K562 (cell line): ENCODE data around the gene RTL1.

Experiments
- BRD4 ChIP-seq: fragments of 200-600 bp; sonication (generic); IDR thresholded peaks from 2 replicates; pipeline ENCODE4 v1.6.1; 2017; ENCODE audit warnings: inconsistent platforms
- ELF2 ChIP-seq: fragments of 250-450 bp; sonication (Bioruptor Pico); IDR thresholded peaks from 2 replicates; pipeline ENCODE4 v1.5.0; 2021; ENCODE audit warnings: mild to moderate bottlenecking
- HMG20B ChIP-seq: fragments of 250-450 bp; sonication (Bioruptor Pico); IDR thresholded peaks from 2 replicates; pipeline ENCODE4 v1.5.0; 2021; ENCODE audit warnings: mild to moderate bottlenecking
- KAT7 ChIP-seq: sonication (generic); formaldehyde crosslinking; IDR thresholded peaks from 2 replicates; pipeline ENCODE4 v1.8.0; 2022; ENCODE audit warnings: missing genetic modification reagents, mild to moderate bottlenecking, borderline replicate concordance
- POLR2AphosphoS5 ChIP-seq: IDR thresholded peaks from 2 replicates; pipeline ENCODE4 v1.6.1; 2011; ENCODE audit warnings: mild to moderate bottlenecking, low read depth, low read length, moderate library complexity; ENCODE audit not compliant: control insufficient read depth, insufficient read depth
- ZFX ChIP-seq: sonication (generic); formaldehyde crosslinking; IDR thresholded peaks from 2 replicates; pipeline ENCODE4 v1.8.0; 2022; ENCODE audit warnings: mild to moderate bottlenecking, missing genetic modification reagents, moderate library complexity
- ZNF239 ChIP-seq: fragments of 250-450 bp; sonication (Bioruptor Pico); IDR thresholded peaks from 2 replicates; pipeline ENCODE4 v1.4.0; 2020; ENCODE audit warnings: mild to moderate bottlenecking
- TF ChIP-seq, protein P1 (sequence below), 2 experiments: fragments of 450-650 bp; conservative IDR thresholded peaks; 2 replicates each; pipeline ENCODE4 v1.6.1; 2017; ENCODE audit warnings: mild to moderate bottlenecking in 2 of 2, moderate library complexity in 2 of 2
- TF ChIP-seq, protein P2 (sequence below), 3 experiments: IDR thresholded peaks in 2 of 3; conservative IDR thresholded peaks in 1 of 3; 2 replicates each; pipeline ENCODE4 v1.5.1; 2011 to 2012; ENCODE audit warnings: low read length in 3 of 3, mild to moderate bottlenecking in 3 of 3, control low read depth in 2 of 3, improper control_type of control experiment in 1 of 3, inconsistent platforms in 1 of 3, low read depth in 1 of 3, mixed read lengths in 1 of 3, moderate library complexity in 1 of 3; ENCODE audit not compliant: insufficient read depth in 2 of 3
- TF ChIP-seq, protein P3 (sequence below): sonication (generic); formaldehyde crosslinking; IDR thresholded peaks from 2 replicates; pipeline ENCODE4 v1.8.1; 2023; ENCODE audit warnings: mild to moderate bottlenecking, missing genetic modification reagents
- TF ChIP-seq, protein P4 (sequence below): IDR thresholded peaks from 2 replicates; pipeline ENCODE4 v1.6.1; 2016; ENCODE audit warnings: missing genetic modification characterization, missing compliant biosample characterization
- TF ChIP-seq, protein P5 (sequence below), 2 experiments: fragments of 450-650 bp; formaldehyde crosslinking in 1 of 2; IDR thresholded peaks; 2 replicates each; pipeline versions ENCODE4 v1.4.0 to v1.6.1; 2014 to 2020; ENCODE audit warnings: mild to moderate bottlenecking in 2 of 2, borderline replicate concordance in 1 of 2, low read depth in 1 of 2
- TF ChIP-seq, protein P6 (sequence below): sonication (generic); formaldehyde crosslinking; IDR thresholded peaks from 2 replicates; pipeline ENCODE4 v1.8.0; 2022; ENCODE audit warnings: missing genetic modification reagents, mild to moderate bottlenecking, borderline replicate concordance

DNA sequence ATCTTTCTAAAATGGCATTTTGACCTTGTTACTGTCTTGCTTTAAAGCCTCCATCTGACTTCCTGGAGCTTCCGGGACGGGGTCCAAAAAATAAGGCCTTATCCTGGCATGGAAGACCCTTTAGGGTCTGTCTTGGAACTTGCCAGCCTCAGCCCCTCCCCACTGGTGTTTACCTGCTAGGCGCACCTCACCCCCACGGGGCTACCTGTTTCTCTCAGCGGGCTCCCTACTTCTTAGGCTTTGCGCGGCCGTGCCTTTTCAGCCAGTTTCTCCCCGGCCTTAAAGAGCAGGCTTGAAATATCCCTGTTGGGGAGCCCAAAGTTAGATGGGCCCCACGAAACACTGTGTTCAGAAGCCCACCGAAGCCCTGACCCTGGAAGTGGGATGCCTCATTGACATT lies 5.1 kb downstream of the RTL1 start:
- TF ChIP-seq, protein P1, sequence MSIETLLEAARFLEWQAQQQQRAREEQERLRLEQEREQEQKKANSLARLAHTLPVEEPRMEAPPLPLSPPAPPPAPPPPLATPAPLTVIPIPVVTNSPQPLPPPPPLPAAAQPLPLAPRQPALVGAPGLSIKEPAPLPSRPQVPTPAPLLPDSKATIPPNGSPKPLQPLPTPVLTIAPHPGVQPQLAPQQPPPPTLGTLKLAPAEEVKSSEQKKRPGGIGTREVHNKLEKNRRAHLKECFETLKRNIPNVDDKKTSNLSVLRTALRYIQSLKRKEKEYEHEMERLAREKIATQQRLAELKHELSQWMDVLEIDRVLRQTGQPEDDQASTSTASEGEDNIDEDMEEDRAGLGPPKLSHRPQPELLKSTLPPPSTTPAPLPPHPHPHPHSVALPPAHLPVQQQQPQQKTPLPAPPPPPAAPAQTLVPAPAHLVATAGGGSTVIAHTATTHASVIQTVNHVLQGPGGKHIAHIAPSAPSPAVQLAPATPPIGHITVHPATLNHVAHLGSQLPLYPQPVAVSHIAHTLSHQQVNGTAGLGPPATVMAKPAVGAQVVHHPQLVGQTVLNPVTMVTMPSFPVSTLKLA (conservative IDR thresholded peaks at IDR 0.05): no peak
- TF ChIP-seq, protein P2, sequence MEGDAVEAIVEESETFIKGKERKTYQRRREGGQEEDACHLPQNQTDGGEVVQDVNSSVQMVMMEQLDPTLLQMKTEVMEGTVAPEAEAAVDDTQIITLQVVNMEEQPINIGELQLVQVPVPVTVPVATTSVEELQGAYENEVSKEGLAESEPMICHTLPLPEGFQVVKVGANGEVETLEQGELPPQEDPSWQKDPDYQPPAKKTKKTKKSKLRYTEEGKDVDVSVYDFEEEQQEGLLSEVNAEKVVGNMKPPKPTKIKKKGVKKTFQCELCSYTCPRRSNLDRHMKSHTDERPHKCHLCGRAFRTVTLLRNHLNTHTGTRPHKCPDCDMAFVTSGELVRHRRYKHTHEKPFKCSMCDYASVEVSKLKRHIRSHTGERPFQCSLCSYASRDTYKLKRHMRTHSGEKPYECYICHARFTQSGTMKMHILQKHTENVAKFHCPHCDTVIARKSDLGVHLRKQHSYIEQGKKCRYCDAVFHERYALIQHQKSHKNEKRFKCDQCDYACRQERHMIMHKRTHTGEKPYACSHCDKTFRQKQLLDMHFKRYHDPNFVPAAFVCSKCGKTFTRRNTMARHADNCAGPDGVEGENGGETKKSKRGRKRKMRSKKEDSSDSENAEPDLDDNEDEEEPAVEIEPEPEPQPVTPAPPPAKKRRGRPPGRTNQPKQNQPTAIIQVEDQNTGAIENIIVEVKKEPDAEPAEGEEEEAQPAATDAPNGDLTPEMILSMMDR (IDR thresholded peaks at IDR 0.05 in 2 of 3, conservative IDR thresholded peaks at IDR 0.05 in 1 of 3; ENCODE audit: insufficient read depth in 2 of 3, low read depth in 1 of 3, low read length in 3 of 3): no peak
- TF ChIP-seq, protein P3, sequence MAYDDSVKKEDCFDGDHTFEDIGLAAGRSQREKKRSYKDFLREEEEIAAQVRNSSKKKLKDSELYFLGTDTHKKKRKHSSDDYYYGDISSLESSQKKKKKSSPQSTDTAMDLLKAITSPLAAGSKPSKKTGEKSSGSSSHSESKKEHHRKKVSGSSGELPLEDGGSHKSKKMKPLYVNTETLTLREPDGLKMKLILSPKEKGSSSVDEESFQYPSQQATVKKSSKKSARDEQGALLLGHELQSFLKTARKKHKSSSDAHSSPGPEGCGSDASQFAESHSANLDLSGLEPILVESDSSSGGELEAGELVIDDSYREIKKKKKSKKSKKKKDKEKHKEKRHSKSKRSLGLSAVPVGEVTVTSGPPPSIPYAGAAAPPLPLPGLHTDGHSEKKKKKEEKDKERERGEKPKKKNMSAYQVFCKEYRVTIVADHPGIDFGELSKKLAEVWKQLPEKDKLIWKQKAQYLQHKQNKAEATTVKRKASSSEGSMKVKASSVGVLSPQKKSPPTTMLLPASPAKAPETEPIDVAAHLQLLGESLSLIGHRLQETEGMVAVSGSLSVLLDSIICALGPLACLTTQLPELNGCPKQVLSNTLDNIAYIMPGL (CRISPR knock-in tag): no peak
- TF ChIP-seq, protein P4, sequence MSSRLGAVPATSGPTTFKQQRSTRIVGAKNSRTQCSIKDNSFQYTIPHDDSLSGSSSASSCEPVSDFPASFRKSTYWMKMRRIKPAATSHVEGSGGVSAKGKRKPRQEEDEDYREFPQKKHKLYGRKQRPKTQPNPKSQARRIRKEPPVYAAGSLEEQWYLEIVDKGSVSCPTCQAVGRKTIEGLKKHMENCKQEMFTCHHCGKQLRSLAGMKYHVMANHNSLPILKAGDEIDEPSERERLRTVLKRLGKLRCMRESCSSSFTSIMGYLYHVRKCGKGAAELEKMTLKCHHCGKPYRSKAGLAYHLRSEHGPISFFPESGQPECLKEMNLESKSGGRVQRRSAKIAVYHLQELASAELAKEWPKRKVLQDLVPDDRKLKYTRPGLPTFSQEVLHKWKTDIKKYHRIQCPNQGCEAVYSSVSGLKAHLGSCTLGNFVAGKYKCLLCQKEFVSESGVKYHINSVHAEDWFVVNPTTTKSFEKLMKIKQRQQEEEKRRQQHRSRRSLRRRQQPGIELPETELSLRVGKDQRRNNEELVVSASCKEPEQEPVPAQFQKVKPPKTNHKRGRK (tag): no peak
- TF ChIP-seq ZFX (CRISPR knock-in tag): no peak
- TF ChIP-seq KAT7: no peak
- no peak for TF ChIP-seq ZNF239 (CRISPR knock-in tag)
- no peak for TF ChIP-seq HMG20B (CRISPR knock-in tag)
- TF ChIP-seq BRD4: no peak
- TF ChIP-seq POLR2AphosphoS5: no peak
- TF ChIP-seq, protein P5, sequence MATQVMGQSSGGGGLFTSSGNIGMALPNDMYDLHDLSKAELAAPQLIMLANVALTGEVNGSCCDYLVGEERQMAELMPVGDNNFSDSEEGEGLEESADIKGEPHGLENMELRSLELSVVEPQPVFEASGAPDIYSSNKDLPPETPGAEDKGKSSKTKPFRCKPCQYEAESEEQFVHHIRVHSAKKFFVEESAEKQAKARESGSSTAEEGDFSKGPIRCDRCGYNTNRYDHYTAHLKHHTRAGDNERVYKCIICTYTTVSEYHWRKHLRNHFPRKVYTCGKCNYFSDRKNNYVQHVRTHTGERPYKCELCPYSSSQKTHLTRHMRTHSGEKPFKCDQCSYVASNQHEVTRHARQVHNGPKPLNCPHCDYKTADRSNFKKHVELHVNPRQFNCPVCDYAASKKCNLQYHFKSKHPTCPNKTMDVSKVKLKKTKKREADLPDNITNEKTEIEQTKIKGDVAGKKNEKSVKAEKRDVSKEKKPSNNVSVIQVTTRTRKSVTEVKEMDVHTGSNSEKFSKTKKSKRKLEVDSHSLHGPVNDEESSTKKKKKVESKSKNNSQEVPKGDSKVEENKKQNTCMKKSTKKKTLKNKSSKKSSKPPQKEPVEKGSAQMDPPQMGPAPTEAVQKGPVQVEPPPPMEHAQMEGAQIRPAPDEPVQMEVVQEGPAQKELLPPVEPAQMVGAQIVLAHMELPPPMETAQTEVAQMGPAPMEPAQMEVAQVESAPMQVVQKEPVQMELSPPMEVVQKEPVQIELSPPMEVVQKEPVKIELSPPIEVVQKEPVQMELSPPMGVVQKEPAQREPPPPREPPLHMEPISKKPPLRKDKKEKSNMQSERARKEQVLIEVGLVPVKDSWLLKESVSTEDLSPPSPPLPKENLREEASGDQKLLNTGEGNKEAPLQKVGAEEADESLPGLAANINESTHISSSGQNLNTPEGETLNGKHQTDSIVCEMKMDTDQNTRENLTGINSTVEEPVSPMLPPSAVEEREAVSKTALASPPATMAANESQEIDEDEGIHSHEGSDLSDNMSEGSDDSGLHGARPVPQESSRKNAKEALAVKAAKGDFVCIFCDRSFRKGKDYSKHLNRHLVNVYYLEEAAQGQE (IDR thresholded peaks at IDR 0.05; ENCODE audit: borderline replicate concordance): no peak
- TF ChIP-seq, protein P5 (CRISPR knock-in tag; IDR thresholded peaks at IDR 0.05; ENCODE audit: low read depth): no peak
- TF ChIP-seq ELF2 (CRISPR knock-in tag): no peak
- TF ChIP-seq, protein P6, sequence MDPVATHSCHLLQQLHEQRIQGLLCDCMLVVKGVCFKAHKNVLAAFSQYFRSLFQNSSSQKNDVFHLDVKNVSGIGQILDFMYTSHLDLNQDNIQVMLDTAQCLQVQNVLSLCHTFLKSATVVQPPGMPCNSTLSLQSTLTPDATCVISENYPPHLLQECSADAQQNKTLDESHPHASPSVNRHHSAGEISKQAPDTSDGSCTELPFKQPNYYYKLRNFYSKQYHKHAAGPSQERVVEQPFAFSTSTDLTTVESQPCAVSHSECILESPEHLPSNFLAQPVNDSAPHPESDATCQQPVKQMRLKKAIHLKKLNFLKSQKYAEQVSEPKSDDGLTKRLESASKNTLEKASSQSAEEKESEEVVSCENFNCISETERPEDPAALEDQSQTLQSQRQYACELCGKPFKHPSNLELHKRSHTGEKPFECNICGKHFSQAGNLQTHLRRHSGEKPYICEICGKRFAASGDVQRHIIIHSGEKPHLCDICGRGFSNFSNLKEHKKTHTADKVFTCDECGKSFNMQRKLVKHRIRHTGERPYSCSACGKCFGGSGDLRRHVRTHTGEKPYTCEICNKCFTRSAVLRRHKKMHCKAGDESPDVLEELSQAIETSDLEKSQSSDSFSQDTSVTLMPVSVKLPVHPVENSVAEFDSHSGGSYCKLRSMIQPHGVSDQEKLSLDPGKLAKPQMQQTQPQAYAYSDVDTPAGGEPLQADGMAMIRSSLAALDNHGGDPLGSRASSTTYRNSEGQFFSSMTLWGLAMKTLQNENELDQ (CRISPR knock-in tag): no peak
